B cell (primary cell): ENCODE data around the gene HSPA14. TPM values are rescaled to one million over a fixed set of nuclear protein-coding genes. Genes with fewer than 3 reads are reported as not detected.

ENCODE experiments used
- ATAC-seq: fragments of 200-7000 bp; cut with Tn5 transposase; one replicate; pipeline ENCODE4 v1.10.0; 2021; ENCODE audit warnings: low read depth, mild to moderate bottlenecking, moderate number of reproducible peaks, moderate library complexity
- CTCF ChIA-PET: fragments of 350-600 bp; sonication (Branson Sonifier 250); formaldehyde crosslinking; loops from one replicate; lab custom pipeline; 2021; ENCODE audit warnings: antibody characterized with exemption, inconsistent platforms; lab: Charles Lee
- POLR2A ChIA-PET: fragments of 350-600 bp; sonication (Branson Sonifier 250); formaldehyde crosslinking; loops from one replicate; lab custom pipeline; 2021; ENCODE audit warnings: antibody characterized with exemption; lab: Charles Lee
- DNase-seq: peaks from one replicate; pipeline ENCODE4 v3.0.0; 2013
- H2AFZ ChIP-seq: 2 replicates; pipeline ENCODE4 v1.6.1; 2012; ENCODE audit warnings: mild to moderate bottlenecking, low read depth, low read length; ENCODE audit not compliant: insufficient read depth, poor library complexity, severe bottlenecking
- H3K27ac ChIP-seq, 2 donors: 1 replicate in 1 of 2; 2 replicates in 1 of 2; pipeline ENCODE4 v1.5.1; 2012 to 2013; ENCODE audit warnings: low read length in 2 of 2, mild to moderate bottlenecking in 2 of 2, moderate library complexity in 1 of 2
- H3K27me3 ChIP-seq, 4 experiments: fragments of 200-600 bp in 1 of 4; sonication (generic) in 1 of 4; replicated peaks in 1 of 4; 1 replicate in 2 of 4; 2 replicates in 2 of 4; pipeline versions ENCODE4 v1.6.1 to v1.7.0; 2013 to 2016; ENCODE audit warnings: low read length in 3 of 4, mild to moderate bottlenecking in 2 of 4, mixed read lengths in 1 of 4, moderate library complexity in 1 of 4; ENCODE audit not compliant: insufficient read depth in 4 of 4, control insufficient read depth in 3 of 4; ENCODE audit errors: control extremely low read depth in 1 of 4
- H3K36me3 ChIP-seq, 2 experiments: replicated peaks in 1 of 2; 1 replicate in 1 of 2; 2 replicates in 1 of 2; pipeline versions ENCODE4 v1.6.1 to v1.7.1; 2013; ENCODE audit warnings: low read length in 1 of 2; ENCODE audit not compliant: insufficient read depth in 2 of 2, control insufficient read depth in 1 of 2; ENCODE audit errors: control extremely low read depth in 1 of 2, extremely low read depth in 1 of 2
- H3K4me1 ChIP-seq, 2 donors: fragments of 200-600 bp in 1 of 2; sonication (generic) in 1 of 2; 1 replicate in 1 of 2; 2 replicates in 1 of 2; pipeline versions ENCODE4 v1.5.1 to v1.6.1; 2013 to 2017; ENCODE audit warnings: low read length in 2 of 2; ENCODE audit not compliant: control insufficient read depth in 2 of 2, insufficient read depth in 2 of 2
- H3K4me2 ChIP-seq: replicated peaks from 2 replicates; pipeline ENCODE3; 2012; ENCODE audit warnings: mild to moderate bottlenecking, low read depth, low read length; ENCODE audit not compliant: poor library complexity, severe bottlenecking
- H3K4me3 ChIP-seq, 5 experiments: fragments of 200-600 bp in 1 of 5; sonication (generic) in 1 of 5; 1 replicate in 3 of 5; 2 replicates in 2 of 5; pipeline versions ENCODE4 v1.5.1 to v1.7.0; 2011 to 2016; ENCODE audit warnings: low read length in 4 of 5, mild to moderate bottlenecking in 4 of 5, low read depth in 2 of 5, control low read depth in 1 of 5, moderate library complexity in 1 of 5; ENCODE audit not compliant: insufficient read depth in 1 of 5; ENCODE audit errors: control extremely low read depth in 1 of 5, extremely low read depth in 1 of 5
- H3K79me2 ChIP-seq: fragments of 200-600 bp; sonication (generic); one replicate; pipeline ENCODE4 v1.6.0; 2016; ENCODE audit warnings: low read length; ENCODE audit not compliant: control insufficient read depth, insufficient read depth
- H3K9ac ChIP-seq: fragments of 200-600 bp; sonication (generic); 2 replicates; pipeline ENCODE4 v1.6.1; 2017; ENCODE audit warnings: mild to moderate bottlenecking, low read length, moderate library complexity
- H3K9me3 ChIP-seq, 3 donors: one replicate each; pipeline versions ENCODE4 v1.6.1 to v1.7.1; 2013; ENCODE audit warnings: low read length in 2 of 3; ENCODE audit not compliant: control insufficient read depth in 2 of 3, insufficient read depth in 1 of 3; ENCODE audit errors: control extremely low read depth in 1 of 3
- H4K20me1 ChIP-seq: 2 replicates; pipeline ENCODE4 v1.6.0; 2012; ENCODE audit warnings: mild to moderate bottlenecking, low read length; ENCODE audit not compliant: insufficient read depth, control insufficient read depth, poor library complexity, severe bottlenecking
- H3K27ac Mint-ChIP-seq: one replicate; pipeline ENCODE4 v1.8.0; 2021; ENCODE audit warnings: mixed read lengths
- H3K27me3 Mint-ChIP-seq: one replicate; pipeline ENCODE4 v1.8.0; 2021; ENCODE audit warnings: mixed read lengths
- H3K4me1 Mint-ChIP-seq: one replicate; pipeline ENCODE4 v1.8.0; 2021; ENCODE audit warnings: mixed read lengths
- H3K4me3 Mint-ChIP-seq: one replicate; pipeline ENCODE4 v1.8.0; 2021; ENCODE audit warnings: mixed read lengths
- H3K9me3 Mint-ChIP-seq: one replicate; pipeline ENCODE4 v1.8.0; 2022; ENCODE audit warnings: mixed read lengths; ENCODE audit not compliant: insufficient read depth
- EZH2 ChIP-seq: IDR thresholded peaks from 2 replicates; pipeline ENCODE4 v1.6.1; 2012; ENCODE audit warnings: borderline replicate concordance, low read depth, mild to moderate bottlenecking, moderate library complexity, low read length; ENCODE audit not compliant: insufficient read depth, poor library complexity, severe bottlenecking
- WGBS: methylation state at CpG from one replicate; pipeline ENCODE4 v1.1.5; 2013; ENCODE audit warnings: missing lambda C conversion rate; ENCODE audit not compliant: insufficient coverage; 5-methylcytosine and 5-hydroxymethylcytosine counted together
- intact Hi-C: fragments of 100-400 bp; cut with micrococcal nuclease; formaldehyde crosslinking; loops from one replicate; pipeline ENCODE4 v1.10.0; 2022
- polyA plus RNA-seq: library from polyadenylated mRNA; depleted of rRNA; stranded (reverse); fragments of >200 nt; gene quantifications from 2 replicates; pipeline ENCODE4 v1.2.3, GENCODE V29; 2012
- total RNA-seq, 2 donors: library from RNA; stranded (reverse); fragments of 120-200 nt in 1 of 2; gene quantifications; 1 replicate in 1 of 2; 2 replicates in 1 of 2; pipeline versions ENCODE4 v1.2.3 to v1.2.4, GENCODE V29; 2013 to 2022
- TF ChIP-seq, protein P1 (sequence below): fragments of 200-600 bp; IDR thresholded peaks from one replicate; pipeline ENCODE4 v1.8.0; 2022; ENCODE audit warnings: antibody characterized with exemption, mild to moderate bottlenecking

HSPA14 gene
- total and polyA plus RNA-seq, 2 donors (not counting 1 experiment from before 2014, with no cell fraction given): 10.8 to 12.8 TPM

DNA sequence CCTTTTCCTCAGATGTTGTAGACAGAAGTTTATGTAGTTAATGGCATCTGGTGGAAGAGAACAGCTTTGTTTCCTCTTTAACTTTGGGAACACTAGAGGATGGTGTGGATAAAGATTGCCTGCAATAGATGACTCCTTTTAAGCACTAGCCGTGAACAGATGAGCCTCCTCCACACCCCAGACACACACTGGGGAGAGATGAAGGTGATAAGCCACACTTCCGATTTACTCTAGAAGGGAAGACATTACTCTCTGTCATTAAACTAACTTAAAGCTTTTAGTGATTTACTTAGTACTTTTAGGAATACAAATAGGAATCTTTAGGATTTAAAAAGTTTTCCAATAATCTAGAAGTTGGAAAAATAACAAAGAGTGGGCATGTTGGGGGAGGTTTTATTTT is 6.8 kb downstream of the HSPA14 start:
- no CpG with 5 or more reads among the region's 2 CpGs for WGBS
- intact Hi-C loops: no loop called here
- H2AFZ ChIP-seq: no peak overlapping the region
- CTCF ChIA-PET: interaction anchor here (1.1 kb wide), 1 partner anchor 345 kb away, joined by 3 read pairs; no protein-coding TSS in a partner anchor
- POLR2A ChIA-PET: no interaction called here
- H4K20me1 ChIP-seq: no peaks in the 10 kb centered on the region
- Mint-ChIP-seq H3K27me3 (no peaks in the 10 kb centered on the region), H3K27ac (no peak overlapping the region), H3K4me3 (no peak overlapping the region), H3K4me1 (peaks cover 3% of the 10 kb centered on the region), H3K9me3 (no peaks in the 10 kb centered on the region)
- TF ChIP-seq EZH2: no peak
- TF ChIP-seq, protein P1, sequence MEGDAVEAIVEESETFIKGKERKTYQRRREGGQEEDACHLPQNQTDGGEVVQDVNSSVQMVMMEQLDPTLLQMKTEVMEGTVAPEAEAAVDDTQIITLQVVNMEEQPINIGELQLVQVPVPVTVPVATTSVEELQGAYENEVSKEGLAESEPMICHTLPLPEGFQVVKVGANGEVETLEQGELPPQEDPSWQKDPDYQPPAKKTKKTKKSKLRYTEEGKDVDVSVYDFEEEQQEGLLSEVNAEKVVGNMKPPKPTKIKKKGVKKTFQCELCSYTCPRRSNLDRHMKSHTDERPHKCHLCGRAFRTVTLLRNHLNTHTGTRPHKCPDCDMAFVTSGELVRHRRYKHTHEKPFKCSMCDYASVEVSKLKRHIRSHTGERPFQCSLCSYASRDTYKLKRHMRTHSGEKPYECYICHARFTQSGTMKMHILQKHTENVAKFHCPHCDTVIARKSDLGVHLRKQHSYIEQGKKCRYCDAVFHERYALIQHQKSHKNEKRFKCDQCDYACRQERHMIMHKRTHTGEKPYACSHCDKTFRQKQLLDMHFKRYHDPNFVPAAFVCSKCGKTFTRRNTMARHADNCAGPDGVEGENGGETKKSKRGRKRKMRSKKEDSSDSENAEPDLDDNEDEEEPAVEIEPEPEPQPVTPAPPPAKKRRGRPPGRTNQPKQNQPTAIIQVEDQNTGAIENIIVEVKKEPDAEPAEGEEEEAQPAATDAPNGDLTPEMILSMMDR: no peak
- no peak for ATAC-seq
- no peak overlapping the region for H3K4me2 ChIP-seq
- H3K4me3 ChIP-seq: no peak overlapping the region
- H3K27ac ChIP-seq: no peak overlapping the region
- H3K4me1 ChIP-seq: no peaks in the 10 kb centered on the region
- DNase-seq: no peak
- H3K79me2 ChIP-seq: peaks cover 21% of the 10 kb centered on the region
- peaks cover 16 to 46% of the 10 kb centered on the region in 2 experiments for H3K36me3 ChIP-seq
- H3K27me3 ChIP-seq: no peaks in the 10 kb centered on the region
- no peaks in the 10 kb centered on the region for H3K9me3 ChIP-seq
- no peak overlapping the region for H3K9ac ChIP-seq

DNA sequence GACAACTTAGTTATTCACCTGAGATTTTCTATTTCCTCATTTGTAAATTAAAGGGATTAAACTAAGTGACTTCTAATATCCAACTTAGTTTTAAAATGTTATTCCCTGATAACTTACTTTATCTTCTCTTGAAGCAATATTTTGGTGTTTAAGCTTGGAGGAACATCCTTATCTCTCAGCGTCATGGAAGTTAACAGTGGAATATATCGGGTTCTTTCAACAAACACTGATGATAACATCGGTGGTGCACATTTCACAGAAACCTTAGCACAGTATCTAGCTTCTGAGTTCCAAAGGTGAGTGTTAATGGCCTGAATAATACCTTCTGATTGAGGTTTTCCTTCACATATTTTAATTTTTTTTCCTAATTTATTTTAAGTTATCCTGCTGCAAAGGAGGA is 14.1 kb downstream of the HSPA14 start:
- Histone ChIP-seq H2AFZ (no peak overlapping the region), H3K4me1 (no peaks in the 10 kb centered on the region), H3K36me3 (peaks cover 8 to 27% of the 10 kb centered on the region in 2 experiments), H3K4me3 (no peak overlapping the region), H3K9ac (no peak overlapping the region), H3K79me2 (no peaks in the 10 kb centered on the region), H3K4me2 (no peak overlapping the region), H3K9me3 (no peaks in the 10 kb centered on the region), H4K20me1 (no peaks in the 10 kb centered on the region), H3K27me3 (no peaks in the 10 kb centered on the region), H3K27ac (no peak overlapping the region)
- Mint-ChIP-seq H3K27ac (no peak overlapping the region), H3K4me1 (no peaks in the 10 kb centered on the region), H3K27me3 (no peaks in the 10 kb centered on the region), H3K4me3 (no peak overlapping the region), H3K9me3 (no peaks in the 10 kb centered on the region)
- ChIA-PET POLR2A (no interaction called here), CTCF (interaction anchor here (1.3 kb wide), 1 partner anchor 315 kb away, joined by 3 read pairs; no protein-coding TSS in a partner anchor)
- intact Hi-C loops: no loop called here
- DNase-seq (no peak), ATAC-seq (no peak)
- TF ChIP-seq EZH2: no peak
- TF ChIP-seq, protein P1: no peak
- WGBS: no CpG with 5 or more reads among the region's 3 CpGs
